LNCAP (cell line): ENCODE results near the gene DBR1.

Experiments used
- TF ChIP-seq, protein P1 (sequence below): fragments of 450-650 bp; IDR thresholded peaks from 2 replicates; pipeline ENCODE4 v1.5.1; 2017; ENCODE audit warnings: mild to moderate bottlenecking

The DBR1 gene

DNA sequence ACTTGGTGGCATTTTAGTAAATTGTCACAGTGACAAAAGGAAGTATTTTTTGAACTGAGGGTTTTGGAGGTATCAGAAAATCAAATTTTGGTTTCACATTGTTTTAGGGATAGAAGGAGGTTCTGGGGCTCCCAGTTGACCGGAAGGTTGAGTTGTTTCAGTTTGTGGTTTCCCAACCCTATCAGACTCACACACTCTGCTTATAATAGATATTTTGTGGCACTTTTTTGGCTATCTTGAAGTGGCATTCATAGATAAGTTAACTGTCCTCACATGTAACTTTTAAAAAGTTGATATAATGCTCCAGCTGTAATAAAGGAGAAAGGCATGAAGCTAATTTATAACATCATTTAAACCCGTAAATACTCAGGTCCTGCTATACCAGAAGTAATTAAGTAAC is 25.1 kb upstream of the DBR1 start:
- TF ChIP-seq, protein P1, sequence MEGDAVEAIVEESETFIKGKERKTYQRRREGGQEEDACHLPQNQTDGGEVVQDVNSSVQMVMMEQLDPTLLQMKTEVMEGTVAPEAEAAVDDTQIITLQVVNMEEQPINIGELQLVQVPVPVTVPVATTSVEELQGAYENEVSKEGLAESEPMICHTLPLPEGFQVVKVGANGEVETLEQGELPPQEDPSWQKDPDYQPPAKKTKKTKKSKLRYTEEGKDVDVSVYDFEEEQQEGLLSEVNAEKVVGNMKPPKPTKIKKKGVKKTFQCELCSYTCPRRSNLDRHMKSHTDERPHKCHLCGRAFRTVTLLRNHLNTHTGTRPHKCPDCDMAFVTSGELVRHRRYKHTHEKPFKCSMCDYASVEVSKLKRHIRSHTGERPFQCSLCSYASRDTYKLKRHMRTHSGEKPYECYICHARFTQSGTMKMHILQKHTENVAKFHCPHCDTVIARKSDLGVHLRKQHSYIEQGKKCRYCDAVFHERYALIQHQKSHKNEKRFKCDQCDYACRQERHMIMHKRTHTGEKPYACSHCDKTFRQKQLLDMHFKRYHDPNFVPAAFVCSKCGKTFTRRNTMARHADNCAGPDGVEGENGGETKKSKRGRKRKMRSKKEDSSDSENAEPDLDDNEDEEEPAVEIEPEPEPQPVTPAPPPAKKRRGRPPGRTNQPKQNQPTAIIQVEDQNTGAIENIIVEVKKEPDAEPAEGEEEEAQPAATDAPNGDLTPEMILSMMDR, result no peak

- TF ChIP-seq, protein P1, result no peak
These were observed 22.8 kb upstream of the DBR1 start for GRCh38 chr3:138197524-138197923.

GRCh38 chr3:138197058-138197457 is 22.3 kb upstream of the DBR1 start:
- TF ChIP-seq, protein P1, result no peak

GRCh38 chr3:138196023-138196422 is 21.3 kb upstream of the DBR1 start:
- TF ChIP-seq, protein P1, result no peak

DNA sequence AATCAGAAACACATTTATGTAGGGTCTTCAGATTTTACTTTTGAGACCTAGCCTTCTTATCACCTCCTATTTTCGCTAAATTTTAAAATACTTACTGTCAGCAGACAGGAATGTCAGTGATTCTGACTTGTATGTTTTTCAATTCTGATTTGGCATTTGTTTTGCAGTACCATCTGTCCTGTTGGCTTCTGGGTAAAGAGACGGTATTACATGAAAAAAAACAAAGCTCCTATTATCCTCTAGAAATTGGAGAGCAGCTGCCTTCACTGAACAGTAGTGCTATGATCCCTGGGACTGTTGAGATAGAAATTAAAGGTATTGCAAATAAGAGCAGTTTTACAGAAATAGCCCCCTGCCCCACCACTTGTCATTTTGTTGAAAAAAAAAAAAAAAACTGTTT is 20.8 kb upstream of the DBR1 start:
- TF ChIP-seq, protein P1, result no peak

DNA sequence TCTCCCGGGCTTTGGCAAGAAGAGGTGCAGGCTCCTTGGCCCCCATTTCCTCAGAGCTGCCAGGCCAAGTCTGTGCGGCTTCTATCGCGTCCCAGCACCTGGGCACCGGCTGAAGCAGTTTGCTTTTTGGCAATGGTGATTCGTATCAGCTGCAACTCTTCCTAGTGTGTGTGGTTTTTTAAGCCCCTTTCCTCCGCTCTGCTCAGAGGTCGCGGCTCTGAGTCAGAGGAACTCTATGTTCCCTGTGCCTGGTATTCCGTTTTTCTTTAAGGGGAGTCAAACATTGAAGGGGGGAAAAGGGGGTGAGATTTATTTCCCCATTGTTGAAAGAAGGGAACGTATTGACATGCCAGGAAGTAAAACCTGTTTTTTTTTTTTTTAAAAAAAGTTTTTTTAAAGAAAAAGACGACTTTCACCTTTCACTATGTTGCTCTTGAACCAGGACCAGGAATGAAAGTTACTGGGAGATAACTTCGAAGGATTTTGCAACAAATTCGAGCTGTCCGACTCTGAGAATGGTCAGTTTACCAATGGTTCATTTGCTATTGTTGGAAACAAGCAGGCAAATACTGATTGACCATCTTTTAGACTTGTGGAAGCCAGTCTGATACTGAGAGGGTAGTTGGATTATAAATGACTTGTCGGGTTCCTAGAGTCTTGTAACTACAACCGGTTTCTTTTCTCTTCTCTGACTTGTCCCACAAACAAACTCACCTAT is 13.5 kb upstream of the DBR1 start:
- TF ChIP-seq, protein P1, result no peak

DNA sequence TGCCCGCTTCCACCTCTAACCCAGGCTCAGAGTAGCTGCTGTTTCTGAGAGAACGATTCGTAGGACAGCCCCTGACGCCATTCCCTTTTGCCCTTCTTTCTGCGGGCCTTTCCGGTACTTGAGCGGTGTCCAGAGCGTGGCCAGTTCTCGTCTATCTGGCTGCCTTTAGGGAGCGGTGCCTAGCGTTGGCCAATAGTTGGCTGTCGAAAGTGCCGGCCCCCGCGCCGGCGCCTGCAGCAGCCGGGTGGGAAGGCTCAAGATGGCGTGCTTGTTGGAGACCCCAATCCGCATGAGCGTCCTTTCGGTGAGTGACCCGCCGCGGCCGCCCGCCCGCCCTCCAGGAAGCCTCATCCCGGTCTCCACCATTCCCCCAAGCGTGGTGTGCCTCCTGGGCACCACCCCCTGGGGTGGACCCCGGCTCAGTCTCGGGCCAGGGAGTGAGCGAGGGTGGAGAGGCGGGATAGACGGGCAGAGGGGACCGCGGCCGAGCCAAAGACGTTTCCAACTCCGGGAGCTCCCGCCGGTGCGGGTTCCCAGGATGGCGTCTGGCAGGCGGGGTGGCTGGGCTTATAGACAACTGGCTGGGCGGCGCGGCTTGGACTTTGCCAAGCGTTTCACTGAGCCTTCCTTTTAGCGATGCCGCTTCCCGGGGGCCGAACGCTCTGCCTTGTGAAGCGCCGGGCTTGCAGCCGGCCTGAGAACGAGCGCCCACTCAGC is 12.7 kb upstream of the DBR1 start, which contains the start of gene ARMC8:
Gene ARMC8 (plus strand): TSS at position 6 of the 717 bp plus-strand sequence. CDS start 254 bp downstream, at position 260.
- TF ChIP-seq, protein P1, result no peak
